Activated naive CD4-positive, alpha-beta T cell treated with anti-CD3 and anti-CD28 coated beads, Interleukin-2, amount 10 ng/mL, durations not matched to agents 5 hours and 36 hours (primary cell): ENCODE measurements around the gene SIAH1. TPM values are rescaled to one million over a fixed set of nuclear protein-coding genes. Genes with fewer than 3 reads are reported as not detected.

Experiments used
- total RNA-seq, 2 experiments: library from RNA; stranded (reverse); gene quantifications; one replicate each; pipeline ENCODE4 v1.2.3, GENCODE V29; 2021

Gene SIAH1
- total RNA-seq, result 10 to 100 TPM; 12.9 to 13.7 TPM

DNA sequence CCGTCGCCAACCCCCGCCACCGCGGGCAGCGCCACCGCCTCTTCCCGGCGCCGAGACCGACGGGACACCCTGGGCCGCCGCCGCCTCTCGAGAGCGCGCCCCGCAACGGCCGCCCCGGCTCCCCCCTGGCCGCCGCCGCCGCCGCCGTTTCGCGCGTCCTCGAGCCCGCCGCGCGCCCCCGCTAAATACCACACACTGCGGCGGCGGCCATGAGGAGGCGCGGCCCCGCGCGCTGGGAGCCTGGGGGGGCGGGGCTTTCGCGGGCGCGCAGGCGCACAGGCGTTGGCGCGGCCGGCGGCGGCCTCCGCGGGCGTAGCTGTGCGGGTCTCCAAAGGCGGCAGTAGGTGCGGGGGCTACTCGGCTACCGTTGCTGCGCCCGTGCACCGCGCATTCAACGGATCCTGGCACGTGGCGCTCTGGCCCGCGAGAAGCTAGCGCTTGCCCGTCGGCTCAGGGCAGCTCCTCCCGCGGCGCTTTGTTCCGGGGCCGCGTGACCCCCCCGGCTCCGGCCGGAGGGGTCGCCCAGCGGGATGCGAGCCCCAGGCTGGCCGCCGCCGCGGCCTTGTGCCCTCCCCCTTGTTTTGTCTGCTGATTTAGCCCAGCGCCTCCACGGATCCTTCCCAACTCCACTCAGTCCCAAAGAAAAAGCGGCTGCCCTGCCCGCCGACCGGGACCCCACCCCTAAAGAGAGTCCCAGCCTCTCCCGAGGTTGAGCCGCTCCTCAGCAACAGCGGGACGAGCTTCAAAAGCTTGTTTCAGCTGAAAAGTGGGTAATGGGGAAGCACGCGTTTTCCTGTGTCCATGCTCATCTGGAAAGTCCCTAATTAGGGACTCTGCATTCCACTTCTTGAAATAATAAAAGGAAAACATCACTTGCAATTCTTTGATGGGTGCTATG is at the start of gene SIAH1:
SIAH1 (minus strand) TSS at position 161 of the 898 bp plus-strand sequence. CDS start 22,985 bp downstream, outside the sequence.

Other genes with a start within 250 kb of the SIAH1 start
- not detected for gene ABCC12, start 229.4 kb downstream of the SIAH1 start, total RNA-seq
- gene LONP2, start 141.1 kb downstream of the SIAH1 start, total RNA-seq, result 10 to 100 TPM; 56.6 to 57.4 TPM
- gene ABCC11, start 137.9 kb downstream of the SIAH1 start, total RNA-seq, result not detected
- 10 to 100 TPM; 44.5 to 50.5 TPM for gene N4BP1, start 224.8 kb upstream of the SIAH1 start, total RNA-seq